Breast epithelium (tissue), 4 donors: ENCODE data around the gene FUT4. TPM values are rescaled to one million over a fixed set of nuclear protein-coding genes. Genes with fewer than 3 reads are reported as not detected.
"Not testable (repeated sequence)": the region's sequence is repeated elsewhere in the genome, so short reads cannot be mapped to it uniquely, and the experiment has no call there.

Experiments
- DNase-seq, 2 donors: peaks; one replicate each; pipeline ENCODE4 v3.0.0-alpha.2; 2019; ENCODE audit warnings: low spot score in 2 of 2
- H3K27ac ChIP-seq, 2 donors: fragments of 200-600 bp; sonication (generic) in 1 of 2; one replicate each; pipeline ENCODE4 v1.5.1; 2016 to 2019; ENCODE audit warnings: mild to moderate bottlenecking in 1 of 2
- H3K27me3 ChIP-seq, 2 donors: fragments of 200-600 bp; sonication (generic) in 1 of 2; one replicate each; pipeline versions ENCODE4 v1.5.1 to v1.6.0; 2017 to 2019; ENCODE audit warnings: control low read depth in 1 of 2, mild to moderate bottlenecking in 1 of 2
- H3K36me3 ChIP-seq: fragments of 200-600 bp; one replicate; pipeline ENCODE4 v1.5.1; 2019
- H3K4me1 ChIP-seq, 2 donors: fragments of 200-600 bp; sonication (generic); one replicate each; pipeline ENCODE4 v1.5.1; 2016 to 2019; ENCODE audit warnings: control low read depth in 1 of 2
- H3K4me3 ChIP-seq, 3 donors: fragments of 200-600 bp; sonication (generic); 1 replicate in 2 of 3; 2 replicates in 1 of 3; pipeline ENCODE4 v1.5.1; 2016 to 2019; ENCODE audit warnings: mild to moderate bottlenecking in 3 of 3, moderate library complexity in 2 of 3
- H3K9me3 ChIP-seq, 2 donors: fragments of 200-600 bp; sonication (generic) in 1 of 2; one replicate each; pipeline ENCODE4 v1.5.1; 2016 to 2019; ENCODE audit warnings: control low read depth in 1 of 2
- CTCF ChIP-seq, 3 donors: fragments of 450-650 bp; IDR thresholded peaks; one replicate each; pipeline ENCODE4 v1.5.1; 2016 to 2017; ENCODE audit warnings: antibody characterized with exemption in 3 of 3, mild to moderate bottlenecking in 3 of 3, moderate library complexity in 3 of 3
- POLR2A ChIP-seq: fragments of 450-650 bp; IDR thresholded peaks from one replicate; pipeline ENCODE4 v1.6.1; 2016; ENCODE audit warnings: antibody characterized with exemption, mild to moderate bottlenecking, moderate library complexity
- POLR2AphosphoS5 ChIP-seq, 3 donors: sonication (generic); formaldehyde crosslinking; IDR thresholded peaks; one replicate each; pipeline ENCODE4 v1.6.1; 2017; ENCODE audit warnings: antibody characterized with exemption in 3 of 3
- intact Hi-C: fragments of 100-400 bp; cut with DNase I; formaldehyde crosslinking; loops from one replicate; pipeline ENCODE4 v1.15.1; 2023; ENCODE audit warnings: low total_unique reads
- total RNA-seq, 3 donors: library from RNA; depleted of rRNA; stranded (reverse); fragments of >200 nt; gene quantifications; one replicate each; pipeline ENCODE4 v1.1.0, GENCODE V29; 2016

FUT4 gene
- total RNA-seq, 3 donors from 2014 or later = 3.9 to 9.4 (median 5.3) TPM

GRCh38 chr11:94553938-94554337, 10.2 kb downstream of the FUT4 start:
- Histone ChIP-seq H3K9me3 (no peaks in the 10 kb centered on the region), H3K36me3 (no peaks in the 10 kb centered on the region), H3K4me1 (no peaks in the 10 kb centered on the region), H3K4me3 (no peak overlapping the region), H3K27me3 (no peaks in the 10 kb centered on the region), H3K27ac (no peak overlapping the region)
- no peak for TF ChIP-seq CTCF (IDR thresholded peaks at IDR 0.05)
- TF ChIP-seq POLR2AphosphoS5 (IDR thresholded peaks at IDR 0.05) = no peak
- TF ChIP-seq POLR2A = no peak
- intact Hi-C loops = loop anchor here (10.0 kb wide), 1 partner anchor 1781 kb away; no protein-coding TSS in a partner anchor
- DNase-seq = no peak

- not testable (repeated sequence) for H3K4me1 ChIP-seq, H3K9me3 ChIP-seq, H3K27ac ChIP-seq, H3K27me3 ChIP-seq, DNase-seq, H3K36me3 ChIP-seq, H3K4me3 ChIP-seq
- intact Hi-C loops = loop anchor here (1.0 to 10.0 kb wide), 2 partner anchors 9 to 1779 kb away; no protein-coding TSS in a partner anchor
Measured at GRCh38 chr11:94555752-94556329, 12.1 kb downstream of the FUT4 start.

GRCh38 chr11:94557421-94557820, 13.7 kb downstream of the FUT4 start:
- DNase-seq = no peak
- no peaks in the 10 kb centered on the region for H3K36me3 ChIP-seq
- no peak overlapping the region for H3K4me3 ChIP-seq
- TF ChIP-seq POLR2A (no peak), POLR2AphosphoS5 (IDR thresholded peaks at IDR 0.05) (no peak), CTCF (IDR thresholded peaks at IDR 0.05) (no peak)
- intact Hi-C loops = loop anchor here (10.0 kb wide), 1 partner anchor 1777 kb away; no protein-coding TSS in a partner anchor
- H3K27ac ChIP-seq = no peak overlapping the region
- H3K9me3 ChIP-seq = no peaks in the 10 kb centered on the region
- H3K4me1 ChIP-seq = no peaks in the 10 kb centered on the region
- no peaks in the 10 kb centered on the region for H3K27me3 ChIP-seq

- TF ChIP-seq POLR2A (no peak), CTCF (IDR thresholded peaks at IDR 0.05) (no peak), POLR2AphosphoS5 (IDR thresholded peaks at IDR 0.05) (no peak)
- no peaks in the 10 kb centered on the region for H3K27me3 ChIP-seq
- H3K4me3 ChIP-seq = no peak overlapping the region
- DNase-seq = no peak
- H3K4me1 ChIP-seq = no peaks in the 10 kb centered on the region
- no peaks in the 10 kb centered on the region for H3K9me3 ChIP-seq
- H3K36me3 ChIP-seq = no peaks in the 10 kb centered on the region
- intact Hi-C loops = loop anchor here (10.0 kb wide), 1 partner anchor 1777 kb away; no protein-coding TSS in a partner anchor
- no peak overlapping the region for H3K27ac ChIP-seq
Measured at GRCh38 chr11:94557992-94558391, 14.3 kb downstream of the FUT4 start.

GRCh38 chr11:94558468-94558867, 14.7 kb downstream of the FUT4 start:
- intact Hi-C loops = loop anchor here (10.0 kb wide), 1 partner anchor 1776 kb away; no protein-coding TSS in a partner anchor
- H3K9me3 ChIP-seq = no peaks in the 10 kb centered on the region
- no peak overlapping the region for H3K4me3 ChIP-seq
- H3K27ac ChIP-seq = no peak overlapping the region
- no peaks in the 10 kb centered on the region for H3K27me3 ChIP-seq
- H3K4me1 ChIP-seq = no peaks in the 10 kb centered on the region
- no peak for DNase-seq
- TF ChIP-seq CTCF (IDR thresholded peaks at IDR 0.05) = no peak
- TF ChIP-seq POLR2AphosphoS5 (IDR thresholded peaks at IDR 0.05) = no peak
- no peak for TF ChIP-seq POLR2A
- H3K36me3 ChIP-seq = no peaks in the 10 kb centered on the region
